Natural killer cell (primary cell): Measurements from ENCODE around the gene LMNA. TPM values are rescaled to one million over a fixed set of nuclear protein-coding genes. Genes with fewer than 3 reads are reported as not detected.
"Not testable (repeated sequence)": the region's sequence is repeated elsewhere in the genome, so short reads cannot be mapped to it uniquely, and the experiment has no call there.

Source experiments
- ATAC-seq, 3 donors: fragments of 150-1000 bp in 2 of 3; fragments of 200-7000 bp in 1 of 3; cut with Tn5 transposase; 1 replicate in 1 of 3; 2 replicates in 2 of 3; pipeline ENCODE4 v1.10.0; 2021; ENCODE audit warnings: mild to moderate bottlenecking in 2 of 3, moderate library complexity in 2 of 3
- DNase-seq, 2 donors: peaks; one replicate each; pipeline versions ENCODE4 v3.0.0 to v3.0.0-alpha.2; 2013 to 2021; ENCODE audit warnings: mixed read lengths in 1 of 2
- H3K27ac ChIP-seq: one replicate; pipeline ENCODE4 v1.5.1; 2013; ENCODE audit warnings: mild to moderate bottlenecking, low read length
- H3K27me3 ChIP-seq: one replicate; pipeline ENCODE4 v1.6.1; 2013; ENCODE audit warnings: low read length; ENCODE audit not compliant: control insufficient read depth, insufficient read depth
- H3K36me3 ChIP-seq: one replicate; pipeline ENCODE4 v1.6.1; 2013; ENCODE audit warnings: low read length; ENCODE audit not compliant: control insufficient read depth, insufficient read depth
- H3K4me1 ChIP-seq: one replicate; pipeline ENCODE4 v1.6.1; 2013; ENCODE audit warnings: low read length; ENCODE audit not compliant: control insufficient read depth, insufficient read depth
- H3K4me3 ChIP-seq: one replicate; pipeline ENCODE4 v1.5.1; 2013; ENCODE audit warnings: low read length
- H3K9me3 ChIP-seq: one replicate; pipeline ENCODE4 v1.6.1; 2013; ENCODE audit warnings: low read length; ENCODE audit not compliant: control insufficient read depth, insufficient read depth
- H3K27ac Mint-ChIP-seq, 2 donors: one replicate each; pipeline ENCODE4 v1.8.0; 2022; ENCODE audit warnings: mild to moderate bottlenecking in 2 of 2, mixed read lengths in 2 of 2, moderate library complexity in 1 of 2
- H3K27me3 Mint-ChIP-seq, 2 donors: one replicate each; pipeline ENCODE4 v1.8.0; 2022; ENCODE audit warnings: low read depth in 2 of 2, mixed read lengths in 2 of 2
- H3K36me3 Mint-ChIP-seq: one replicate; pipeline ENCODE4 v1.8.0; 2022; ENCODE audit warnings: mixed read lengths
- H3K4me1 Mint-ChIP-seq, 2 donors: one replicate each; pipeline ENCODE4 v1.8.0; 2022; ENCODE audit warnings: mixed read lengths in 2 of 2
- H3K4me3 Mint-ChIP-seq: one replicate; pipeline ENCODE4 v1.8.0; 2022; ENCODE audit warnings: mild to moderate bottlenecking, moderate library complexity, mixed read lengths
- H3K9me3 Mint-ChIP-seq, 2 donors: one replicate each; pipeline ENCODE4 v1.8.0; 2022; ENCODE audit warnings: mixed read lengths in 2 of 2
- CTCF ChIP-seq: fragments of 200-600 bp; IDR thresholded peaks from one replicate; pipeline ENCODE4 v1.8.0; 2022; ENCODE audit warnings: antibody characterized with exemption
- WGBS: methylation state at CpG from one replicate; pipeline ENCODE4 v1.1.7; 2013; ENCODE audit warnings: missing lambda C conversion rate; ENCODE audit not compliant: insufficient coverage; 5-methylcytosine and 5-hydroxymethylcytosine counted together
- intact Hi-C: fragments of 100-400 bp; cut with micrococcal nuclease; formaldehyde crosslinking; loops from one replicate; pipeline ENCODE4 v1.14.2; 2022
- total RNA-seq, 4 donors: library from RNA; stranded (reverse); fragments of 120-200 nt in 1 of 4; gene quantifications; one replicate each; pipeline versions ENCODE4 v1.2.3 to v1.2.4, GENCODE V29; 2013 to 2022

The LMNA gene
- total RNA-seq, 3 donors from 2014 or later (not counting 1 experiment from before 2014, with no cell fraction given): 201 to 504 (median 273) TPM

- H3K27me3 ChIP-seq: no peaks in the 10 kb centered on the region
- H3K4me3 ChIP-seq: no peak overlapping the region
- Mint-ChIP-seq H3K4me1 (peaks cover 0 to 14% of the 10 kb centered on the region in 2 donors), H3K4me3 (no peak overlapping the region), H3K36me3 (no peaks in the 10 kb centered on the region), H3K27me3 (peaks cover 0 to 4% of the 10 kb centered on the region in 2 donors), H3K27ac (no peak overlapping the region), H3K9me3 (no peaks in the 10 kb centered on the region)
- no peak overlapping the region for H3K27ac ChIP-seq
- H3K36me3 ChIP-seq: no peaks in the 10 kb centered on the region
- no peaks in the 10 kb centered on the region for H3K9me3 ChIP-seq
- TF ChIP-seq CTCF: no peak
- WGBS: 82% methylated on average over 2 of the region's 2 CpGs
- intact Hi-C loops: no loop called here
- ATAC-seq (no peak), DNase-seq (no peak)
- no peaks in the 10 kb centered on the region for H3K4me1 ChIP-seq
Measured at GRCh38 chr1:156067262-156067661, 47.2 kb upstream of the LMNA start.

DNA sequence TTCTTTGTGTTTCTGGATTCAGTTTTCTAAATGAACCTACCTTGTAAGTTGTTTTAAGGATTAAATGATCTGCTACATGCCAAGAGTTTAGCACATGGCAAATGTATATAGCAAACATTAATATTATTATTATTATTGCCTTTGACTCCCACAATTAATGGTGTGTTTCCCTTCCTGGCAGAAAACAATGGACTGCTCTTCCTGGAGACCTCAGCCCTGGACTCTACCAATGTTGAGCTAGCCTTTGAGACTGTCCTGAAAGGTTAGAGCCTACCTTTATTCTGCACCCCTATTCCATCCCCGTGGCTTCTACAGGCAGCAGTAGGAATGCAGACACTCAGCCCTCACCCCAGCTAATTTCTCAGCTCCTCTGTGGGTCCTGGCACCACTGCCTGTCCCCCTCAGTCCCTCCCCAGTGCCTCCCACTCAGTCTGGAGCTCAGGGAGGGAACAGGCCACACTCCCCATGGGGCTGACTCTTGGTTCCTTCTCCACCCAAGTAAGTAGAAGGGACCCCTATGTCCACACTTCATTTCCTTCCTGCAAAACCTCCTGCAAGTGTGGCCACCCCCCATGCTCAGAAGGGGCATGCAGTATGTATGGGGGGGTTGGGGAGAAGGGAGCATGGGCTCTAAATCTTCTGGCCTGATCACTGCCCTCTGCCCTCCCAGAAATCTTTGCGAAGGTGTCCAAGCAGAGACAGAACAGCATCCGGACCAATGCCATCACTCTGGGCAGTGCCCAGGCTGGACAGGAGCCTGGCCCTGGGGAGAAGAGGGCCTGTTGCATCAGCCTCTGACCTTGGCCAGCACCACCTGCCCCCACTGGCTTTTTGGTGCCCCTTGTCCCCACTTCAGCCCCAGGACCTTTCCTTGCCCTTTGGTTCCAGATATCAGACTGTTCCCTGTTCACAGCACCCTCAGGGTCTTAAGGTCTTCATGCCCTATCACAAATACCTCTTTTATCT is 44.7 kb upstream of the LMNA start:
- no peaks in the 10 kb centered on the region for H3K9me3 Mint-ChIP-seq

GRCh38 chr1:156070548-156070947 is 44.0 kb upstream of the LMNA start:
- no peak for TF ChIP-seq CTCF
- Histone ChIP-seq H3K4me1 (peaks cover under 1% of the 10 kb centered on the region), H3K36me3 (no peaks in the 10 kb centered on the region), H3K4me3 (no peak overlapping the region), H3K27ac (no peak overlapping the region), H3K27me3 (no peaks in the 10 kb centered on the region), H3K9me3 (no peaks in the 10 kb centered on the region)
- peaks cover 0 to 5% of the 10 kb centered on the region in 2 donors for H3K27me3 Mint-ChIP-seq
- peaks cover 0 to 10% of the 10 kb centered on the region in 2 donors for H3K4me1 Mint-ChIP-seq
- no peak overlapping the region for H3K27ac Mint-ChIP-seq
- intact Hi-C loops: no loop called here
- H3K36me3 Mint-ChIP-seq: no peaks in the 10 kb centered on the region
- H3K4me3 Mint-ChIP-seq: no peak overlapping the region
- WGBS: 58% methylated on average over 4 of the region's 4 CpGs
- DNase-seq: no peak
- ATAC-seq: no peak
- no peaks in the 10 kb centered on the region for H3K9me3 Mint-ChIP-seq

More for the DNA sequence above, 44.7 kb upstream of the LMNA start:
- Mint-ChIP-seq H3K4me3 (no peak overlapping the region), H3K27ac (no peak overlapping the region), H3K4me1 (peaks cover 0 to 14% of the 10 kb centered on the region in 2 donors), H3K36me3 (no peaks in the 10 kb centered on the region), H3K27me3 (peaks cover 0 to 4% of the 10 kb centered on the region in 2 donors)
- Histone ChIP-seq H3K4me1 (no peaks in the 10 kb centered on the region), H3K36me3 (no peaks in the 10 kb centered on the region), H3K4me3 (no peak overlapping the region), H3K27me3 (no peaks in the 10 kb centered on the region), H3K9me3 (no peaks in the 10 kb centered on the region), H3K27ac (no peak overlapping the region)
- 91% methylated on average over 3 of the region's 3 CpGs for WGBS
- intact Hi-C loops: no loop called here
- ATAC-seq (no peak), DNase-seq (no peak)
- no peak for TF ChIP-seq CTCF

DNA sequence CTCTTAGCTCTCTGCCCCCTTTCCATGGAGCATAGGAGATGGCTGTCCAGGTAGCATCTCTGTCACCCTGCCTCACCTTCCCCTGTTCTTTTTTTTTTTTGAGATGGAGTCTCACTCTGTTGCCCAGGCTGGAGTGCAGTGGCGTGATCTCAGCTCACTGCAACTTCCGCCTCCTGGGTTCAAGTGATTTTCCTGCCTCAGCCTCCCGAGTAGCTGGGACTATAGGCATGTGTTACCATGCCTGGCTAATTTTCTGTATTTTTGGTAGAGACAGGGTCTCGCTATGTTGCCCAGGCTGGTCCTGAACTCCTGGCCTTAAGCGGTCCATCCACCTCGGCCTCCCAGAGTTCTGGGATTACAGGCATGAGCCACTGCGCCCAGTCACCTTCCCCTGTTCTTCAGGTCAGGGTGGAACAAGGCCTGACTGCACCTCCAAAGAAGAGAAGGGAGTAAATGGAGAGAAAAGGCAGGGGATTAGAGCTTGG is 43.1 kb upstream of the LMNA start:
- H3K36me3 ChIP-seq, H3K9me3 ChIP-seq, H3K9me3 Mint-ChIP-seq, H3K36me3 Mint-ChIP-seq, H3K4me3 ChIP-seq, H3K4me3 Mint-ChIP-seq, H3K27ac Mint-ChIP-seq, ATAC-seq, H3K27ac ChIP-seq, H3K27me3 Mint-ChIP-seq, H3K27me3 ChIP-seq, H3K4me1 ChIP-seq, intact Hi-C loops, DNase-seq: not testable (repeated sequence)
- WGBS: 80% methylated on average over 7 of the region's 7 CpGs
- H3K4me1 Mint-ChIP-seq: peaks cover 0 to 11% of the 10 kb centered on the region in 2 donors
